ENCODE data around the gene PRKD2.

Gene PRKD2

DNA sequence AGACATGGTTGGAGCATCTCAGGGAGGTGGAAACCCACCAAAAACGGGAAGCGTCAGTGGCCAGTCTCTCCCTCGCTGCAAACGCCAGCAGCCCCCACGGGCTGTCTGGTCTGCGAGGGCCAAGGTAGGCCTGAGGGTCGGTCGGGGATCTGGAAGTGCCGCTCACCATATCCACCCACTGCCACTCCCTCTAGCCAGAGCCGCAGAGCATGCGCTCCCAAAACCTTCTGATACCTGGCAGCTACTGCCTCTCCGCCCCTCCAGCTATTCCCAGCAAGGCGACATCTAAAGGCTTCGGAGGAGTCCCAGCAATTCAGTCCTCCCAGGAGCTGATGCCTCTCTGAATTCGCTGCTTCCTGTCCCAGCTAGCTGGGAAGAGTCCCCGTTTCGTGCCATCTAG lies 24.5 kb upstream of the PRKD2 start:
- no peak for DNase-seq

DNA sequence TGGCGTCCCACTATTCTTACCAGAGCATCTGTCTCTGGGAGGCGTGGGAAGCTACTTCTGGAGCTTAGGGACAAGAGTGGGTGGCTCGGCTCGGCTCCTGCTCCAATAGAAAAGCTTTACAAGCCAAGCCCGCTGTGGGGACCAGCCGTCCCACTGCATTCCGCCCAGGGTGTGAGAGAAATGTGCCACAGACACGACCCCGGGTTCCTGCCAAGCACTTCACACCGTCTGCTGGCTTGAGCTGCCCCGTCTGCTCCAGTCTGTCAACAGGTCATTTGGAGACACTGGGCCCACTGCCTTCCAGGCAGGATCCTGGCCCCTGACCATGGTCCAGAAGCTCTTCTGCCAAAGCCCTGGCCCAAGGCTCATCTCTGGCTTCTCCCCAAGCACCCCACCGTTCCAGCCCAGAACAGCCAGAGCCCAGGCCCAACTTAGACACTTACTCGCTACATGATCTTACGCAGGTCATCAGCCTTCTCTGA lies 22.4 kb upstream of the PRKD2 start:
- DNase-seq, result no peak

DNA sequence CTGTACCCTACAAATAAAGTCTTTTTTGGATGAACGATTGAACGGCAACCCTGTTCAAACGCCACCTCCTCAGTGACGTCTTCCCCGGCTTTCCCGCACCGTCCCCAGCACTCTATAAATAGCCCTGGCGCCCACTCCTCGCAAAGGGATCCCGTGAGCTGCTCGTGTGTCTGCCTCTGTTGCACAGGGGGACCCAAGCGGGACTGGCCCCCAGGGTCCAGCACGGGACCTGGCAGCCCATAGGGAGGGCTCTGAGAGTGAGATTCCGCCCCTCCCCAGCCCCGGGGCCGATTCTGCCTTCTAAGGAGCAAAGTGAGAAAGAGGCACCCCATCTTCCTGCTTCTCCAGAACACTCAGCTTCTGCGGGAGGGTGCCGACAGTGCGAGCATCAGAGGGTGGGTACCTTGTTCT lies 20.9 kb upstream of the PRKD2 start:
- no peak for DNase-seq

DNA sequence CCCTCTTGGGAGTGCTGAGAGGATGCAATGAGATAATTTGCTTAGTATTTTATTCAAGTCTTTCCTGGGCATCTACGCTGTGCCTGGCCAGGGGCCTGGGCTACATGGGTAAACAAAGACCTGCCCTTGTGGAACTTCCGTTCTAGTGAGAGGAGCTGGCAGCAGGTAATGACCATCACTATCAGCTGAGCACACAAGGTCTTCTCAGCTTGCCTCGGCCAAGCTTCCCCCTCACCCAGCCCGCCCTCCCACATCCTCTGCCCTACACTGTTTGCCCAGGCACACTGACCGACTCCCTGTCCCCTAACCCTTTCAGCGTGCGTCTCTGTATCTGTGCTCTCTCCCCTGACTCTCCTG lies 20.4 kb upstream of the PRKD2 start:
- DNase-seq, result no peak

DNA sequence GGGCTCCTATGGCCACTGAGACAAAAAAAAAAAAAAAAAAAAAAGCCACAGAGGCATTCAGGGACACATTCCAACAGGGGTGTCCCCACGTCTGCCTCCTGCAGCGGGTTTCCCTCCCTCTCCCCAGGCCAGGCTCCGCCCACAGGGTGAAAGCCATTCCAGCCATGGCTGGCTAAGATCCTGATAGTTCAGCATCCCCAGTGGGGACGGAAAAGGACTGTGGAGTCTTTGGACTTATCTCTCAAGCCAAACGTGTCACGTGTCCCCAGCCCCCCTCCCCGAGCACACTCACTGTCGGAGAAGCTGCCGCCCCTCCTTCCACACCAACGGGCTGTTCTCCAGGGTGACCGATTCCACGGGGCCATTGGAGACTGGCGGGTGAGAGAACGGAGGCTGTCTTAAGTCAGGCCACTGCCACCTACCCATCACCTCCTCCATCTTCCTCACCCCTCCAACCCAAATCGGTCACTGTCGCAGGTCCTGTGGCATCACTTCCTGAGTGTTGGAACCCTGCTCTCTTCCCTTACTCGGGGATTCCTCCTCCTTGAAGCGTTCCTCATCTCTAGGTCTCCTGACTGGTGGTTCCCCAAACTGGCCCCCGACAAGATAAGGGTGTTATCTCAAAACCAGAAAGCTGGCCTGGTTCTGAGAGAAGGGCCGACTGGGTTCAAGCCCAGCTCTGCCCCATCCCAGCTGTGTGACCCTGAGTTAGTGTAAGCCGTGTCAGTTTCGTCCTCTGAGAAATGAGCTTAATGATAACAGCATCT lies 19.8 kb upstream of the PRKD2 start:
- DNase-seq, result no peak

DNA sequence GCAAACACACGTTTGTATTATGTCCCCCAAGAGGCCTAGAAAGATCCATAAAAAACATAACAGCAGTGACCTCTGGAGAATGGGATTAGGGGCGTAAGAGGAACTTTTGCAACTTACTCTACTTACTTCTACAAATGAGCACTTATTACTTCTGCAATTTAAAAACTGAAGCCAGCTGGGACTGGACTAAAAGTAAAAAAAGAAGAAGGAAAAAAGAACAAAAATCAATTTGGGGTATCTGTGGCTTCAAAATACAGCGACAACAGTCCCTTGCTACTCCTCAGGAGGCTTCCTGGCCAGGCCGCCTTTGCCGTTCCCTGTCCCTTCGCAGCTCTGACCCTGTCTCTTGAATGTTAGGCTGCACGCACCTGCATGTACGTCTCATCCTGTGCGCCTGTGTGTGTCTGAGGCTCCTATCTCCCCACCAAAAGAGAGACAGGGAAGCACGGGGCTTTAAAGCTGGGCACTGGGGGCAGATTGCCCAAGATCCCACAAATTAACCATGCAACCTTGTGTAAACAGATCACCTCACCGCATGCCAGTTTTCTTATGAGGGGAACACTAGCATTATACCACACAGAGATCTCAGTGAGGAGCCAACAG lies 16.9 kb upstream of the PRKD2 start:
- DNase-seq, result no peak

DNA sequence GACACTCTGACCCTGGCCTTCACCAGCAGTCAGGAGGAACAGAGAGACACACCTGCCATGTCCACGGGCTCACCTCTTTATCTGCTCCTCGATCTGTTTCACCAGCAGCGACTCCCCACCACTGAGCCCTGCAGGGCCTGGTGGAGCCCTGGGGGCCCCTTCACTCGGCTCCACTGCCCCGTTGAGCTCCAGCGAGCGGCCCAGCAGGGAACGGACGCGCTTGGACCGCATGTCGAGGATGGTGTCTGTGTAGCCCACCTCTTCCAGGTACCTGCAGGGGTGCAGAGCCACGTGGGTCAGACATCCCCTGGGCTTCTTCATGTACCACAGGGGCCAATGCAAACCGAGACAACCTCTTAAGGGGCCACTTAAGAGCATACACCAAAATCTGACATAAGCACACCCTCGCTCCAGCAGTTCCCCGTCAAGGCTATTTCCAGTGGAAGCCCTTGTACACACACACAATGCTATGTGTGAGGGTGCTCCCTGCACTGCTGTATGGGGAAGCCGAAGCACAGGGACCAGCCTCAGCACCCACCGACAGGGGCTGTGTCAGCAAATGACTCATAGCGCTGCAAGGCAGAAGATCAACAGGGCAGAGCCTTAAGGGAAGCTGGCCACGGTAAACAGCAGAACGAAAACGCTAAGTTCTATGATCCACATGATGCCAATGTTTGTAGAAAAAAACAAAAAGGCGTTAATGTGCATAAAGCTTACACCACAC lies 16.2 kb upstream of the PRKD2 start:
- DNase-seq, result no peak

DNA sequence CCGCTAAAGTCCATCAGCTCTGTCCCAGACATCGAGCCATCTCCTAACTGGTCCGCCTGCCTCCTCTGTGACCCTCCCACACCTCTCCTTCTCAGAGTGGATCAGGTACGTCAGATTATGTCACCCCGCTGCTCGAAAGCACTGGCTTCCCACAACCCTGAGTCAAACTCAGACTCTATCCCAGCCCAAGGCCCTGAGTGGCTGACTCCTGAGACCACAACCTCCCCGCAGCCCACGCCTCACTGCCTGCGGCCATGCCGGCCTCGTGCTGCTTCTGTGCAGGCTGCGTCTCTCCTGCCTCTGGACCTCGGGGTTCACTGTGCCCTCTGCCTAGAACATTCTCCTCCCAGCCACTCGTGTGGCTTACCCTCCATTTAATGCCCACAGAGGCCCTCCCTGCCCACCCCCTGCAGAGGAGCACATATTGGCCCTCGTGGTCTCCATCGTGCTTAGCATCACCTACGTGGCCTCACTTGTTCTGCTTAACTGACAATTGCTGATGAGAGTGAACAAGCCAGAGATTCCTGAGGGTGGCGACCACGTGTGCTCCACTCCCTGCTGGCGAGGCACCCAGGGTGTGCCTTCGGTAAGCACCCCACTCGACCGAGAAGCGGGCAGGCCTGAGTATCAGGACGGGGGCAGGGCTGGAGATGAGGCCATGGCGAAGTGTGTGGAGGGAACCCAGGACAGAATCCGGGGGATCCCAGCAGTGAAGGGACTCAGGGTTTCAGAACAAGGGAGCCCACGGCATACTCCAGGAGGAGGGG lies 15.4 kb upstream of the PRKD2 start:
- DNase-seq, result no peak

DNA sequence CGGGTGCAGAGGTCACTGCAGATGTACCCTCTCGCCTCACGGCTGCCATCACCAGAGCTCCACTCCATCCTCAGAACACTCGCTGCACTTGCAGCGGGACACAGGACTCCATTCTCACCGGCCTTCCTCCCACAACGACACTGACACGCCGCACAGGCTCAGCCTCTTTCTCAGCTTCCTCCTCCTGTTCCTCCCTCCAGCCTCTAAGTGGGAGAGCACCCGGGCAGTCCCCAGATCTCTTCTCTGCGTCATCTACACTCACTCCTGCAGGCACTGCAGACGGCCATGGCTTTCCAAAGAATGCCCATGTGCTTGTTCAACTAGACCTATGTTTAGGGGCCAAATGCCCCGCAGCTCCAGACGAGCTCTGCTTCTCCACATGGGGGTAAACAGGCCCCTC lies 14.7 kb upstream of the PRKD2 start:
- DNase-seq, result no peak

DNA sequence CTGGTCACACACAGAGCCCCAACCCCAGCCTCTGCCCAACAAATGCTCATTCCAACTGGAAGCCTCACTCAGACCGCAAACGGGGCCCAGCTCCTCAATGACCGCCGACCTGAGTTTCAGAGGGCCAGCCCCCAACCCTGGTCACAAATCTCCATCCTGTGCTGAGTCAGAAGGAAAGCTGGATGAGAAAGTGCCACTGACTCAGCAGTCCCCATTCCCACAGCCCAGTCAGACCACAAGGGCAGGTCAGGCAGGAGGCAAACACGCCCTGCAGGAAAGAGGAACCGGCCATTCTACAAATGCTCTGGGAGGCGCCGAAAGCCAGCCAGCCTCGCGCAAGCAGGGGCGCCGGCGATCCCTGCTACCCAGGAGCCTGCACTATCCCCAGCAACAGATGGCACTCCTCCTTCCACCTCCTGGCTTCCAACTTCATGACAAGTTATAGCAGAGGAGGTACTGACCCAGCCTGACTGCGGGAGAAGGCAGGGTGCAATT lies 14.1 kb upstream of the PRKD2 start:
- DNase-seq, result no peak

DNA sequence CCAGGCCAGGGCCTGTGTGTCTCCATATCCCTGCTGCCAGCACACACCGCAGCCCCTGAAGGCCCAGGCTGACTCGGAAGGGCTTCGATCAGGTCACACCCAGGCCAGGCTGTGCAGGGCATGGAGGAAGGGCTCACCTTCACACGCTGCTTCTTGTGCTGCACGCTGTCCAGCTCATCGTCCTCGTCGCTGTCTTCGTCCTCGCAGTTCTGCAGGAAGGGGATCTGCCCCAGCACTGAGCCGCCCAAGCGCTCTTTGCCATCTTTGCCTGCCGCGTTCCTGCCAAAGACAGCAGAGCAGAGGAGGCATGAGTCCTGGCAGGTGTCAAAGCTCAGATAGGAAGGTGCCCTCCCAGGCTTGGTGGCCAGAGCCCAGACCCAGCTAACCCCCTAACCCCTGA lies 13.7 kb upstream of the PRKD2 start:
- DNase-seq, result no peak

DNA sequence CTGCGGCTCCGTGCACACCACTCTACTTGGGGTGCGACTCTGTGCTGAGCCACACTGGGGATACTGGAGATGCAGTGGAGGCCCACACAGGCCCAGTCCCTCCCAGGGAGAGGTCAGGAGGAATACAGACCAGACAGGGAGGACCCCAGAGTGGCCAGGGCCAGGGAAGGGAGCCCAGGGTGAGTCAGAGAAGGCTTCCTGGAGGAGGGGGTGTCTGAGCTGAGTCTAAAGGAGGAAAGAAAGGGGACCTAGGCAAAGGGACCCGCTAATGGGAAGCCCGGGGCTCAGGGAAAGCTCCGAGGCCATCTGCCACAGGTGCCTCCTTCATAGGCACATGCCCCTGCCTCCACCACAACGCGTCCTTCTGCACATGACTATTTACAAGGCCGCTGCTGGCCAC lies 13.3 kb upstream of the PRKD2 start:
- no peak for DNase-seq

DNA sequence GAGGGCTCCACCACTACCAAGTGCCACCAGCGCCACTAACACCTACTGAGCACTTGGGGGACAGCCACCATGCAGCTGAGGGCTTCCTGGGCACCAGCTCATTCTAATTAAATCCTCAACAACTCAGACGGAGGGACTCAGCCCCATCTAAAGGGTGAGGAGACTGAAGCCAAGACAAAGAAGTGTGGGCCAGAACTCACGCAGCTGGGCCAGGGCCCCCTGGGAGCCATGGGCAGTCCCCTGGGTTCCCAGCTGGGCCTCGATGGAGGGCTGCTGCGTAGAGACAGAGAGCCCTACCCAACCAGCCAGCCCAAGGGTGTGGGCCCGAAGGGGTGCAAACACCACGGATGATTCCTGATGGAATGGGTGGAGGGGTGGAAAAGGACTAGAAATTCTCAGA lies 12.8 kb upstream of the PRKD2 start:
- no peak for DNase-seq

DNA sequence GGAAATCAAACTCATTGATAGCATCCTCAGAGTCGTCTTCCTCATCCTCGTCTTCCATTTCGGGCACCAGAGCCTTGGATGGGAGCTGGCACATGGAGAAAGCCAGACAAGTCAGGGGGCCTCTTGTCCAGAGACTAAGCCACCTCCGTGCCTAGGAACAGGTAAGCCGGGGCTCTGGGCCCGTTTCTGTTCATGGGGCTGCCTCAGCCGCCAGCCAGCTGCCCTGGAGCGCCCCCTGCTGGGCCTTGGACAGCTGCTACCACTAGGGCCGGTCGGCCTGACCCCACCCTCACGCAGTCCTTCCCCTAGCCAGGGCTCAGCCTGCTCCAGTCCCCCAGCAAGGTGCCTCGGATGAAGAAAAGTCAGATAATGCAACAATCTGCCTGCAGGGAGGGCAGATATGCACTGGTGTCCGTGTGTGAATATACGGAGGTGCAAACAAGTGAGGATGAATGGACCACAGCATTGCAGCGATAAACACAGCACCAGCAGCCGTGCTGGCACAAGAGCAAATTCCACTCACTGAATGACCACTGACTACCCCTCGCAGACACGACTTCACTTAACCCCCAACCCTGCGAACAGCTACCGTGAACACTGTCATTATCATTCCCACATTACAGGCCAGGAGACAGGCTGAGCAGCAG lies 11.9 kb upstream of the PRKD2 start:
- peak; percentile 75 for DNase-seq

DNA sequence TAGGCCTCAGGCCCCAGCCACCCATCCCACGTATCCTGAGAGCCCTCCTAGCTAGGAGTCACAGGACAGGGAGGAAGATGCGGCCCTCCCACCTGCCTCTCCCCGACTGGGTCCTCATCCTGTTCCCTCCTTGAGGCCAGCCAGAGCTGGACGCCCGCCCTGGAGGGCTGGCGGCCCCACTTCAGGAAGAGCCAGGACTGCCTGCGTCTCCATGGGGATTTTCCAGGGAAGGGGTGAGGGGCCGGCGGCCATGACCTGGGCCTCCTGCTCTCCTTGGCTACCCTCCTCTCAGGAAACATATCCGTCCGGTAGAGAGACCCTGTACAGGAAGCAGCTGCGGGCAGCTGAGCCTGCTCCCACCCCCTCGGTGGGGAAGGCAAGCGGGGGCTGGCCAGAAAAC lies 11.3 kb upstream of the PRKD2 start:
- DNase-seq, result no peak

DNA sequence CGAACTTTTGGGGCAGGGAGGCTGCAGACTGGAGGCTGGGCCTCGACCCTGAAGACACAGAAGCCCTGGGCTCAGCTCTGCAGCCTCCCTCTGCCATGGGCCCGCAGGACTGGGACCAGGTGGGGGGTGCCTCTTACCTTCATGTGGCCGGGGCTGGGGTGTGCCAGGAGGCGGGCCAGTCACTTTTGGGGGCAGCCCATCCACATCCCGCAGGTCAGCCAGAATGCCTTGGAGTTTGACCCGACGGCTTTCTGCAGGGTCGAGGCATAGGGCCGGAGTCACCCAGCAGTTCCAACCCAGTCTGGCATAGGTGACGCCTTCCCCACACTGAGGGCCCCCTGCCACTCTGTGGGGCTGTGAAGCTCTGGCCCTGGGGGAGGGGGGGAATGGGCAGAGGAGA lies 10.8 kb upstream of the PRKD2 start:
- no peak for DNase-seq

DNA sequence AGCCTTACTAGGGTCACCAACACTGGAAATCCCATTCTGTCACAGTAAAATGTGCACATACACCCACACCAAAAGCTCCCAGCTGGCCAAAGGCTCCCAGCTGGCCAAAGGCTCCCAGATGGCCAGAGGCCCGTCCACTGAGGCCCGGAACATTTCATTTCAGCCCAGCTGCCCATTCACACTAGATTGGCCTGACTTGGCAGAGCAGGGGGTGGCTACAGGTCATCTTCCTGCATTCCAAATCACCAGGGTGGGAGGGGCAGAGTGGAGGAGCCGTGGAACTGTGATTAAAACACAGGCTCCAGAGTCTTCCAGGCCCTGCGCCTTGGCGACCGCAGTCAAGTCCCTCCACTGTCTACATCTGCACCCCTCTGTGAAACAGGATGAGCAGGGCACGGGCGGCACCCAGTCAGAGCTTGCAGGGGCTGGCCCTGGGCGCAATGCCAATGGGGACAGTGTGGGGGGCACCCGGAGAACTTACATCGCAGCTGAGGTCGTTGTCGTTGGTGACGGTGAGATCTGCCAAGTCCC lies 10.1 kb upstream of the PRKD2 start:
- no peak for DNase-seq

DNA sequence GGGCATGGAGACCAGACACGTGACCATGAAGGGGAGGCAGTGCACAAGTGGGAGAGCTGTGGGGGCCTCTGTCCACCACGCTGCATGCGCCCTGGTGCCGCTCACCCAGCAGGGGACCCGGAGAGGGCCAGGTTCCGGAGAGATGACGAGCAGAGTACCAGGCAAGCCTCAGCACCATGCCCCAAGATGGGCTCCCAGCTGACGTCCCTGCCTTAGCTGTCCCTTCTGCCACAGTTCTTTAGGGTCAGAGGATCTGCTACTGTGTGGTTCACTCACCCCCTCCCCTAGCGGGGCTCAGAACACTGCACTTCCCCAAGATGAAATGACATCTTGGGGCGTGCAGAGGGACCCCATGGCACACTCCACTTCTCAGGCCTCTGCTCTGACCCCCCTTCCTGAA lies 9.6 kb upstream of the PRKD2 start:
- DNase-seq, result no peak

DNA sequence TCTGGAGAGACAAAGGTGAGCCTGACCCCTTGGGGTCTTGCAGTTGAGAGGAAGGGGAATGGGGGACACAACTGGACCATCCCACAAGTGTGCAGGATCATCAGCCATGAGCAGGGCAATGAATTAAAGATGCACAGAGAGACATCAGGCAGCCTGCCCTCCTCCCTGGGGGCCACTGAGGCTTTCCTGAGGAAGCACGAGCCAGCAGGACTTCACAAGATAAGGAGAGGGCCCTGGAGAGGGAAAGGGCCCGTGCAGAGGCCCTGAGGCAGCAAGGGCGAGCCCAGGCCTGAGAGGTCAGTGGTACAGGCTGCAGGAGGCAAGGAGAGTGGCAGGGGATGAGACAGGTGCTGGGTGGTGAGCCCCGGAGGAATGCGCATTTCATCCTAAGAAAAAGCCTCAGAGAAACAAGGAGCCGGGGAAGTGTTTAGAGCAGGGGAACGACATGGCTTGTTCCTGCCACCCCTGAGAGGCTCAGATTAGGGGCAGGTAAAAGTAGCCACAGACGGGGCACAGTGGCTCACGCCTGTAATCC lies 9.0 kb upstream of the PRKD2 start:
- DNase-seq, result no peak

DNA sequence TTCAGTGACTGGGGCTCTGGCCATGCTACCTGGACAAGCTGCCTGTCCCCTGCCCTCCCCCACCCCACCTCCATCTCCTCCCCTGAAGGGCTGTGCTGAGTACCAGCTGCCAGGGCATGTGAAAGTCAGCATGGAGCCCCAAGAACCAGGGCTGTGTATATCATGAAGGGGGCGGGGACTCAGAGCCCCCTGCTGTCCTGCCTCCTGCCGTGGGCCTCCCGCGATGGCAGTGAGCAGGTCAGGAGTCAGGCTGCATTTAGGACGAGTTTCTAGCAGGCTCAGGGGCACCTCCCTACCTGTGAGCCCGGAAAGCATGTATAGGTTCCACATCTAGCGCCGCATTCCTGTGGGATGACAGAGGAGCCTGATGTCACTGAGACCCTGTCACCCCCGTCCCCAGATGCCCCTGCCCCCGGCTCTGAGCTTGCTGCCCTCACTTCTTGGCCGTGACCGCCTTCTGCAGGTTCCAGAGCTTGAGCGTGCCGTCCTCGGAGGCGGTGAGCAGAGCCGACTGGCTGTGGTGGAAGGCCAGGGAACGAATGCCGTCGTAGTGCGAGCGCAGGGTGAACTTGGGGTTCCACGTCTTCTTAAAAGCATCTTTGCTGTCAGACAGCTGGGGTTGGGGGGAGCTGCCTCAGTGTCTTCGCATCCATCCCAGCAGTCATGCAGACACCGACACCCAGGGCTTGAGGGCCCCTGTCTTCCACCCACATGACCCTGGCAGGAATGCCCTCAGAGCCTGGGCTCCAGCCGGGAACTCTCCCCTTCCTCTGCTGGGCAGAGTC lies 8.3 kb upstream of the PRKD2 start:
- no peak for DNase-seq

DNA sequence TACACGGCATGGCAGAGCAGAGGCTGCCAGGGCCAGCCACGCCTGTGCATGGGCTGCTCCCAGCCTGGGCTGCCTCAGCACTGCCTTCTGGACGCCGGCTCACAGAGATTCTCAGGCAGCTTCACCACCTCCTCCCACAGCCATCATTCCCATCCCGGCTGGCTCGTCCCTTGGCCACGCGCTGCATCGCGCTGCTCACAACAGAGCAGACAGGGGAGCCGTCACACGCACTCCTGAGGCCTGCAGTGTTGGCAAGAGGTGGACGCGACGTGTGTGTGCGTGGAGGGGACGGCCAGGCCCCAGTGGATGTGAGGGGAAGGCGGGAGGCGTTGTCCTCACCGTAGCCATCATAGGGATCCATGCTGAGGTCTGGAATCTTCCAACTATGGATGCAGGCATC lies 7.6 kb upstream of the PRKD2 start:
- no peak for DNase-seq
